Motor neuron (in vitro differentiated cells): ENCODE measurements around the gene DMAC1. TPM values are rescaled to one million over a fixed set of nuclear protein-coding genes. Genes with fewer than 3 reads are reported as not detected.

Experiments used
- ATAC-seq, 8 experiments: fragments of 200-7000 bp; cut with Tn5 transposase; replicated peaks in 6 of 8; 2 replicates each; pipeline ENCODE4 v1.8.0; 2021; ENCODE audit warnings: mild to moderate bottlenecking in 8 of 8, moderate library complexity in 8 of 8
- H3K27ac ChIP-seq, 2 donors: fragments of 250-450 bp; sonication (Bioruptor Pico); 2 replicates each; pipeline ENCODE4 v1.9.0; 2021; ENCODE audit warnings: antibody characterized with exemption in 2 of 2, mild to moderate bottlenecking in 2 of 2, moderate library complexity in 1 of 2
- H3K4me1 ChIP-seq, 2 donors: fragments of 250-450 bp; sonication (Bioruptor Pico); replicated peaks in 1 of 2; 2 replicates each; pipeline ENCODE4 v1.6.1; 2021; ENCODE audit warnings: antibody characterized with exemption in 2 of 2, mild to moderate bottlenecking in 2 of 2, moderate library complexity in 1 of 2
- H3K4me3 ChIP-seq, 5 donors: fragments of 250-450 bp; sonication (Bioruptor Pico); 2 replicates each; pipeline ENCODE4 v1.9.0; 2021; ENCODE audit warnings: antibody characterized with exemption in 5 of 5, mild to moderate bottlenecking in 5 of 5, moderate library complexity in 4 of 5
- WGBS, 10 experiments: fragments of 450-650 bp; shearing (Covaris generic); methylation state at CpG; one replicate each; pipeline ENCODE4 v1.0.0; 2022; 5-methylcytosine and 5-hydroxymethylcytosine counted together
- in situ Hi-C, 9 experiments: fragments of 400-800 bp; cut with MboI; loops; one replicate each; pipeline ENCODE4 v1.15.0; 2021; ENCODE audit warnings: low sequenced_read_pairs in 9 of 9, low pct_unique_long_range_greater_than_20kb in 2 of 9; ENCODE audit not compliant: unreplicated experiment in 9 of 9
- total RNA-seq, 8 experiments: library from RNA; unstranded; fragments of 300-600 nt; gene quantifications; 2 replicates each; pipeline versions ENCODE4 v1.2.3 to v1.2.4, GENCODE V29; 2022

The DMAC1 gene
- total RNA-seq, 8 experiments from 2014 or later: 22.9 to 54.5 (median 32.0) TPM

DNA sequence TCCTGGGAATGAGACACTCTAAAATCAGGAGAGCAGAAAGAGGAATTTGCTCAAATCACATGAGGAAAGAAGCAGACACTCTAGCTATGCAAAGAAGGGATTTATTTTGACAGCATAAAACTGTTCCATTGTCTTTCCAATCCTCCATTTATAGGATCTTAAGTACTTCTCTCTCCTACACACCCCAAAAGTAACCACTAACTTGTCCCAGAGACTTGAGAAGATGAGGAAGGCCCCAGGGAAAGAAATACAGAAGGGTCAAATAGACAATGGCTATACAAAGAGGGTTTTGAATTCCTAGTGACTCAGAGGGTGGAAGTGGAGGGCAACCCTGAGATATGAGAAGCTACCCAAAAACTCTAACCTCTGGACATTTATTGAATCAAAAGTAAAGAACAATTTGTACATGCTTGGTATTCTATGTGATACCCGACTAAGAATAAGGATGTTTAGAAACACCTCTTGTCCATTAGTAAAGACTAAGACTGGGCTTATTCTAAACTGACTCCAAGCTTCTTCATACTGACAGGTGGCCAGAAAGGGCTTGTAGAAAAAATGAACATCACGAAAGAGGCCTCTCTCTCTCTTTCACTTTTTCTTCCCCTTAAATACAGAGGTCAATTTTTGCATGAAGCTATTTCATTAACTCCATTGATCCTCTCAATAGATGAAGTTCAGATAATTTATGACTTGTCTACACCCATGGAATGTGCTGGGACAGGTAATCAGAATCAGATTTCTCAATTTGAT, 20.6 kb downstream of the DMAC1 start:
- in situ Hi-C loops: no loop called here
- WGBS, 10 experiments: 0 to 92% (median 64%) methylated on average over 1 to 2 of the region's 2 CpGs; no CpG with 5 or more reads in 2 of the 10 experiments
- H3K27ac ChIP-seq: no peak overlapping the region
- peaks cover 9 to 10% of the 10 kb centered on the region in 2 donors for H3K4me1 ChIP-seq
- no peak for ATAC-seq
- no peak overlapping the region for H3K4me3 ChIP-seq

DNA sequence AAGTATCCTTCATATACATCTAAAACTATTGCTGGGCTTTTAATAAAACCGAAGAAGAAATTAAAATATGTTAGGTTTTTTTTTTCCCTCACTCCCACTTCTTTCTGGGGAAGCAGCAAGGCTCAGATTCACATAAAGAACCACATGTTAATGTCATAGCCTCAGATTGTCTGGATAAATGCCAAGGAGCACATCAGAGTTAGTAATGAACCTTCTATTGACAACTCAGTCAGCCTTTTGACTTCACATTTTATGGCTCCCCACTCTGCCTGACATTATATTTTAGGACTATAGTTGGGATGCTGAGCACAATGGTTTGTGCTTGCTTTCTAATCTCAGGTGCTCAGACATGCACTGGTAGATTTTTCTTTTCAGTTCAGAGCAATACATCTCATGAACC, 21.8 kb downstream of the DMAC1 start:
- ATAC-seq: peak in 3 of 8 experiments; percentile 29 to 52 (median 48)
- Histone ChIP-seq H3K4me3 (no peak overlapping the region), H3K27ac (no peak overlapping the region), H3K4me1 (peaks cover 9 to 10% of the 10 kb centered on the region in 2 donors)
- WGBS, 10 experiments: 0 to 100% (median 79%) methylated on average over 1 of the region's 1 CpG; no CpG with 5 or more reads in 4 of the 10 experiments
- in situ Hi-C loops: no loop called here

DNA sequence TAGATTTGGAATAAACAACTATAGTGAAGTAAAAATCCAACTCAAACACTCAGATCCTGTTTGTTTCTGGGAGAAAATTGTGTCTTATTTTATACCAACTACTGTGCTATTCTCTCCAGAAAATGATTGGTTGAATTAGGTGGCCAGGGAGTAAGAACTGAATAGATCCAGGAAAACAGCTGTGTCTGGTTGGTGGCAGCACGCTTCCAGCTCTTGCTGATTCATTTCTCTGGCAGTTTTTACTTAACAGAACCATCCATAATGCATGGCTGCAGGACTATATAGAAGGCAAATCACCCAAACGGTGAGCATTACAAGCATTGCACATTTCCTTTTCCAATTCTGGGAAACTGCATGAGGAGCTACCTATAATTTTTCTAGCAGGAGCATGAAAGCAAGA, 29.5 kb downstream of the DMAC1 start:
- in situ Hi-C loops: no loop called here
- WGBS, 10 experiments: 0 to 100% (median 40%) methylated on average over 1 to 2 of the region's 2 CpGs; no CpG with 5 or more reads in 1 of the 10 experiments
- ATAC-seq: peak in 1 of 8 experiments; percentile 32

DNA sequence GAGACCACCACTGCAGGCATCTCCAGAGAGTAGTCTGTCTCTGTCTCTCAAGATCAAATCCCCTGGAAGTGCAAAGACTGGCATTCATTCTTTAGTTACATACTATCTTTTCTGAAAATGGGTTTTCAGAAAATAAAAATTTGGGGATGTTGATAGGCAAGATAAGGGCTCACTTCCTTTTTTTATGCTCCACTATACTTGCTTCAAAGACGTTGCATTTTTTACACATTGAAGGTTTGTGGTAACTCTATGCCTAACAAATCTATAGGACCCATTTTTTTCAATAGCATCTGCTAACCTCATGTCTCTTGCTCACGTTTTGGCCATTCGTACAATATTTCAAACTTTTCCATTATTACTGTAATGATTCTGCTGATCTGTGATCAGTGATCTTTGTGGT, 37.0 kb downstream of the DMAC1 start:
- 0 to 100% (median 81%) methylated on average over 1 to 3 of the region's 3 CpGs; no CpG with 5 or more reads in 1 of the 10 experiments for WGBS, 10 experiments
- no peak for ATAC-seq
- no peak overlapping the region for H3K4me3 ChIP-seq
- no peaks in the 10 kb centered on the region for H3K4me1 ChIP-seq
- H3K27ac ChIP-seq: no peak overlapping the region
- in situ Hi-C loops: no loop called here

More for the DNA sequence above, 29.5 kb downstream of the DMAC1 start:
- no peaks in the 10 kb centered on the region for H3K4me1 ChIP-seq
- no peak overlapping the region for H3K4me3 ChIP-seq
- no peak overlapping the region for H3K27ac ChIP-seq

DNA sequence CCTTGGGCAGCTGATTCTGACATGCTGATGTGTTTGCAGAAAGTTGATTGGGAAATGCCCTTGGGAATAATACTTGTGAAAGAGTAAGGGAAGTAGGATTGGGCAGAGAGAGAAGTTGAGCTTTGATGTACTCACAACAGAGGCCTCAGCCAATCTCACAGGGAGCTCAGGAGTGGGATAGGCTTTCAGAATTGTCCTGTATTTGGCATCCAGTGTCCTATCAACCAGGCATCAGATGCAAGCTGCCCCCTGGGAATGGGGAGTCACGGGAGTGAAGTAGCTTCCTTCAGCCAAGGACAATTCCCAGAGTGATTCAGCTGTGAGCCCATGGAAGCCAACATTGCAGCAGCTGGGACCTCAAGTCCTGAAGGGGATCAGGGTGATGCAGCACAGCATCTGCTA, 39.6 kb downstream of the DMAC1 start:
- WGBS, 10 experiments: 0 to 100% (median 100%) methylated on average over 1 of the region's 1 CpG; no CpG with 5 or more reads in 7 of the 10 experiments
- H3K4me1 ChIP-seq: no peaks in the 10 kb centered on the region
- no peak overlapping the region for H3K4me3 ChIP-seq
- in situ Hi-C loops: no loop called here
- no peak for ATAC-seq
- H3K27ac ChIP-seq: no peak overlapping the region

DNA sequence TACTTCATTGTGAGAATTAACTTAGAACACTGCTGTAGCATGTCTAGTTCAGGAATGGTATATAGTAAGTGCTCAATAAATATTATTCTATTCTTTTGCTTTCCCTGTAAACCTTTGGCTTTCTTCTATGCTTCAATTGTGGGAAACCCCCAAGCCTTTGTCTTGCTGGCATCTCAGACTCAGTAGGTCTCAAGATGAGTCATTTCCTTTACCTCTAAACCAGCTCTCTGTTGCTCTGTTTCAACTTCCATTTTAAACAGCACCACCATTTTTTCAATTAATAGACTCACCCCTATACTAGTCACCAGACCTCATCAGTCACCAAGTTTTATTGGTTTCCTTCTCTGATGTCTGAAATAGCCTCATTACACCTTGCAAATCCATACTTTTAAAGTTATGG, 43.5 kb downstream of the DMAC1 start:
- Histone ChIP-seq H3K4me1 (no peaks in the 10 kb centered on the region), H3K4me3 (no peak overlapping the region), H3K27ac (no peak overlapping the region)
- no peak for ATAC-seq
- in situ Hi-C loops: no loop called here

DNA sequence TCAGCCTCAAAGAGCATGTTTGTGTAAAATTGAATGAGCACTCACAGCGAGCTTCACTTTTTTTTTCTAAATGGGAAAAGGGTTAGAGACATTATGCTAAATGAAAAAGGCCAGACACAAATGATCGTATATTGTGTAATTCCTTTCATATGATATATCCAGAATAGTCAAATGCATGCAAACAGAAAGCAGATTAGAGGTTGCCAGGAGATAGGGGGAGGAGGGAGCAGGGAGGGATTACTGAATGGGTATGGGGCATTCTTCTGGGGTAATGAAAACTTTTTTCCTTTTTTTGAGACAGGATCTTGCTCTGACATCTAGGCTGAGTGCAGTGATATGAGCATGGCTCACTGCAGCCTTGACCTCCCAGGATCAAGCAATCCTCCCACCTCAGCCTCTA, 47.1 kb downstream of the DMAC1 start:
- in situ Hi-C loops: no loop called here
- no peaks in the 10 kb centered on the region for H3K4me1 ChIP-seq
- H3K4me3 ChIP-seq: no peak overlapping the region
- WGBS, 10 experiments: 0 to 100% (median 78%) methylated on average over 1 to 2 of the region's 2 CpGs
- ATAC-seq: peak in 2 of 8 experiments; percentile 21 to 45
- H3K27ac ChIP-seq: no peak overlapping the region
